SU-DHL-6 (cell line): ENCODE data around the gene ANKFY1.

Experiments
- H2AFZ ChIP-seq: fragments of 200-600 bp; sonication (generic); 2 replicates; pipeline ENCODE4 v1.6.1; 2014; ENCODE audit warnings: low read depth, mild to moderate bottlenecking, moderate library complexity, mixed read lengths, antibody characterized with exemption, low read length; ENCODE audit not compliant: severe bottlenecking
- H3F3A ChIP-seq: fragments of 200-600 bp; shearing (Covaris generic); 2 replicates; pipeline ENCODE4 v1.6.0; 2016; ENCODE audit warnings: antibody characterized with exemption, mild to moderate bottlenecking; ENCODE audit not compliant: insufficient read depth
- H3K27ac ChIP-seq: fragments of 200-600 bp; sonication (generic); 2 replicates; pipeline ENCODE4 v1.5.1; 2016; ENCODE audit warnings: low read depth, mild to moderate bottlenecking, low read length, moderate library complexity, mixed read lengths
- H3K27me3 ChIP-seq: fragments of 200-600 bp; sonication (generic), shearing (Covaris generic); 2 replicates; pipeline ENCODE4 v1.6.0; 2014; ENCODE audit warnings: mild to moderate bottlenecking, low read length
- H3K36me3 ChIP-seq: fragments of 200-600 bp; sonication (generic); 2 replicates; pipeline ENCODE4 v1.6.1; 2014; ENCODE audit warnings: mild to moderate bottlenecking, low read length, mixed read lengths
- H3K4me2 ChIP-seq: fragments of 300-600, 200-600 bp; shearing (Covaris generic), sonication (generic); 2 replicates; pipeline ENCODE4 v1.6.0; 2014; ENCODE audit warnings: low read length, low read depth, mild to moderate bottlenecking; ENCODE audit not compliant: poor library complexity, severe bottlenecking
- H3K4me3 ChIP-seq: fragments of 200-600 bp; sonication (generic); 2 replicates; pipeline ENCODE4 v1.5.1; 2014; ENCODE audit warnings: antibody characterized with exemption, low read length, mild to moderate bottlenecking, mixed read lengths; ENCODE audit not compliant: insufficient read depth, poor library complexity, severe bottlenecking
- H3K79me2 ChIP-seq: fragments of 200-600 bp; sonication (generic); 2 replicates; pipeline ENCODE4 v1.6.1; 2014; ENCODE audit warnings: mild to moderate bottlenecking, low read length, moderate library complexity; ENCODE audit not compliant: insufficient read depth
- H3K9ac ChIP-seq: fragments of 200-600 bp; sonication (generic); 2 replicates; pipeline ENCODE4 v1.7.0; 2014; ENCODE audit warnings: mild to moderate bottlenecking, low read length
- H3K9me2 ChIP-seq: fragments of 200-600 bp; sonication (generic); replicated peaks from 2 replicates; pipeline ENCODE4 v1.6.1; 2014; ENCODE audit warnings: low read length; ENCODE audit not compliant: insufficient read depth
- H3K9me3 ChIP-seq: fragments of 200-600 bp; sonication (generic); 2 replicates; pipeline ENCODE4 v1.6.1; 2014; ENCODE audit warnings: low read length, mixed read lengths; ENCODE audit not compliant: insufficient read depth
- H4K20me1 ChIP-seq: fragments of 200-600 bp; sonication (generic); 2 replicates; pipeline ENCODE4 v1.6.1; 2014; ENCODE audit warnings: low read depth, mild to moderate bottlenecking, antibody characterized with exemption, low read length, moderate library complexity, mixed read lengths
- EZH2phosphoT487 ChIP-seq: fragments of 200-600 bp; sonication (generic), shearing (Covaris generic); conservative IDR thresholded peaks from 2 replicates; pipeline ENCODE4 v1.6.1; 2018; ENCODE audit warnings: mild to moderate bottlenecking, antibody characterized with exemption, low read length, moderate library complexity, mixed read lengths
- TF ChIP-seq, protein P1 (sequence below): fragments of 200-600 bp; sonication (generic); IDR thresholded peaks from one replicate; pipeline ENCODE4 v1.5.1; 2017; ENCODE audit warnings: antibody characterized with exemption, mild to moderate bottlenecking, low read length, moderate library complexity; ENCODE audit not compliant: insufficient read depth, poor library complexity, severe bottlenecking

ANKFY1 gene

DNA sequence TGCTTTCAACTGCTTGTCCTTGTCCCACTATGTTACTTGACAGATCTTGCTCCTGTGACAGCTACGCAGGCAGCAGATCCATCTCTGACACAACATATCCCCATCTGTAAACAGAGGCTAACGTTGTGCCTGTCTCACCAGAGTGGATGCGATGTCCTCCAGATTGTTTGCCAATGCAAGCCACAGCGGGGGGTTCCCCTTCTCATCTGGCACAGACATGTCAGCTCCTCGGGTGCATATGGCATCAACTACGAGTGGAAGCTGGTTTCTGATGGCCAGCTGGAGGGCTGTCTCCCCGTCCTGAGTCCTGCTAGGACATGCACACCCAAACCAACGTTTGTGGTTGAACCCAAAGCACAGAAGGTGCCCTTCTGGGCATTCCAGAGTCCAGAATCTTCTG, 81.7 kb downstream of the ANKFY1 start:
- no peaks in the 10 kb centered on the region for H3K9me2 ChIP-seq
- H3K9ac ChIP-seq: no peak overlapping the region
- H2AFZ ChIP-seq: no peak overlapping the region
- no peak for TF ChIP-seq EZH2phosphoT487
- TF ChIP-seq, protein P1, sequence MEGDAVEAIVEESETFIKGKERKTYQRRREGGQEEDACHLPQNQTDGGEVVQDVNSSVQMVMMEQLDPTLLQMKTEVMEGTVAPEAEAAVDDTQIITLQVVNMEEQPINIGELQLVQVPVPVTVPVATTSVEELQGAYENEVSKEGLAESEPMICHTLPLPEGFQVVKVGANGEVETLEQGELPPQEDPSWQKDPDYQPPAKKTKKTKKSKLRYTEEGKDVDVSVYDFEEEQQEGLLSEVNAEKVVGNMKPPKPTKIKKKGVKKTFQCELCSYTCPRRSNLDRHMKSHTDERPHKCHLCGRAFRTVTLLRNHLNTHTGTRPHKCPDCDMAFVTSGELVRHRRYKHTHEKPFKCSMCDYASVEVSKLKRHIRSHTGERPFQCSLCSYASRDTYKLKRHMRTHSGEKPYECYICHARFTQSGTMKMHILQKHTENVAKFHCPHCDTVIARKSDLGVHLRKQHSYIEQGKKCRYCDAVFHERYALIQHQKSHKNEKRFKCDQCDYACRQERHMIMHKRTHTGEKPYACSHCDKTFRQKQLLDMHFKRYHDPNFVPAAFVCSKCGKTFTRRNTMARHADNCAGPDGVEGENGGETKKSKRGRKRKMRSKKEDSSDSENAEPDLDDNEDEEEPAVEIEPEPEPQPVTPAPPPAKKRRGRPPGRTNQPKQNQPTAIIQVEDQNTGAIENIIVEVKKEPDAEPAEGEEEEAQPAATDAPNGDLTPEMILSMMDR: no peak
- H3K79me2 ChIP-seq: no peaks in the 10 kb centered on the region
- H4K20me1 ChIP-seq: no peaks in the 10 kb centered on the region
- no peak overlapping the region for H3K4me2 ChIP-seq
- no peaks in the 10 kb centered on the region for H3F3A ChIP-seq
- no peak overlapping the region for H3K27ac ChIP-seq
- H3K27me3 ChIP-seq: no peaks in the 10 kb centered on the region
- H3K36me3 ChIP-seq: peaks cover 5% of the 10 kb centered on the region; the same call in 1 of the 2 replicates
- H3K4me3 ChIP-seq: no peak overlapping the region
- H3K9me3 ChIP-seq: no peaks in the 10 kb centered on the region

DNA sequence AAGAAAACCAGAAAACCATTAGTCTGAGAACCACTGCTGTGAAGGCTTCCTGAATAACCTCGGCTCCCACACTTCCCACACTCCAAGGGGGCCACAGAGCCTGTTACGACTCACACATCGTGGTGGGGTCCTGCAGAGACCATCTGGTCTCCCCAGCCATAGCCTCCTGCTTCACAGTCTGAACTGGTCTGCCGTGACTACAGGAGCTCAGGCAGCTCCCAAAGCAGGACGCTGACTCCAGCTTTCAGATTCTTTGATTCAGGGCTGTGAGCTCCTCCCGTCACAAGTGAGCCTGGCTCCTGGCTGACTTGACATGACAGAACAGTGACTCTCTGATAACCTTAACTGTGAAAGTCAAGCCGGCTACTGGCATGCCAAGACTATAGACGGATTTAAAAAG, 83.0 kb downstream of the ANKFY1 start:
- Histone ChIP-seq H3K36me3 (peaks cover 9% of the 10 kb centered on the region; the same call in 1 of the 2 replicates), H3K27me3 (no peaks in the 10 kb centered on the region), H3K9ac (no peak overlapping the region), H3K4me2 (no peak overlapping the region), H2AFZ (no peak overlapping the region), H3K27ac (no peak overlapping the region), H3K79me2 (no peaks in the 10 kb centered on the region), H3K9me2 (no peaks in the 10 kb centered on the region), H3F3A (no peaks in the 10 kb centered on the region), H3K9me3 (no peaks in the 10 kb centered on the region), H4K20me1 (no peaks in the 10 kb centered on the region), H3K4me3 (no peak overlapping the region)
- TF ChIP-seq, protein P1: no peak
- no peak for TF ChIP-seq EZH2phosphoT487

DNA sequence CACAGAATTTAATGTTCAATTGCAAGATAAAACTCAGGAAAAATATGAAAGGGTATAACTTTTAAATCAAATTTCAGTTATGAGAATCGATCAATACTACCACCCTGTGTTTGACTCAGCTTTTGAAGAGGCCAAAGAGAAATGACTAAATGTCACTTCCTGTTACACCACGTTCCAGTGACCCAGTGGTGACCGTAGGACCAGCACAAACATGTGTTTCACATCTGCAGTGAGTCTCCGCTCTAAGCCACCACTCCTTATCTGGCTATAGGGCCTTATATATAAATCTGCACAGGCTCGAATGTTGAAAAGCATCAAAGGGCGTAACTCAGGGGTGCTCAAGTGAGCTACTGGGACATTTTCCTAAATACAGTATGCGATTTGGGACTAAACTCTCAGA, 84.7 kb downstream of the ANKFY1 start:
- no peaks in the 10 kb centered on the region for H3K27me3 ChIP-seq
- TF ChIP-seq EZH2phosphoT487: no peak
- TF ChIP-seq, protein P1: no peak
- peaks cover 9% of the 10 kb centered on the region; the same call in 1 of the 2 replicates for H3K36me3 ChIP-seq
- H3K4me2 ChIP-seq: no peak overlapping the region
- H2AFZ ChIP-seq: no peak overlapping the region
- no peak overlapping the region for H3K9ac ChIP-seq
- H3K9me3 ChIP-seq: no peaks in the 10 kb centered on the region
- H3K4me3 ChIP-seq: no peak overlapping the region
- H3F3A ChIP-seq: no peaks in the 10 kb centered on the region
- no peaks in the 10 kb centered on the region for H3K79me2 ChIP-seq
- no peaks in the 10 kb centered on the region for H3K9me2 ChIP-seq
- H3K27ac ChIP-seq: no peak overlapping the region
- H4K20me1 ChIP-seq: no peaks in the 10 kb centered on the region
